Fibroblast of skin of back (primary cell): ENCODE results near the gene SERTAD2. TPM values are rescaled to one million over a fixed set of nuclear protein-coding genes. Genes with fewer than 3 reads are reported as not detected.

Experiments used
- DNase-seq: peaks from one replicate; pipeline ENCODE4 v3.0.0-alpha.2; 2013
- polyA plus RNA-seq, 2 experiments: library from polyadenylated mRNA; unstranded; fragments of 120-200 nt; gene quantifications; one replicate each; pipeline ENCODE4 v1.2.1, GENCODE V29; 2013; ENCODE audit not compliant: insufficient read length in 2 of 2

The SERTAD2 gene
- polyA plus RNA-seq (2013, experiment 1 of 2; ENCODE audit: insufficient read length): 34.3 TPM
- 47.2 TPM for polyA plus RNA-seq (2013, experiment 2 of 2; ENCODE audit: insufficient read length)

DNA sequence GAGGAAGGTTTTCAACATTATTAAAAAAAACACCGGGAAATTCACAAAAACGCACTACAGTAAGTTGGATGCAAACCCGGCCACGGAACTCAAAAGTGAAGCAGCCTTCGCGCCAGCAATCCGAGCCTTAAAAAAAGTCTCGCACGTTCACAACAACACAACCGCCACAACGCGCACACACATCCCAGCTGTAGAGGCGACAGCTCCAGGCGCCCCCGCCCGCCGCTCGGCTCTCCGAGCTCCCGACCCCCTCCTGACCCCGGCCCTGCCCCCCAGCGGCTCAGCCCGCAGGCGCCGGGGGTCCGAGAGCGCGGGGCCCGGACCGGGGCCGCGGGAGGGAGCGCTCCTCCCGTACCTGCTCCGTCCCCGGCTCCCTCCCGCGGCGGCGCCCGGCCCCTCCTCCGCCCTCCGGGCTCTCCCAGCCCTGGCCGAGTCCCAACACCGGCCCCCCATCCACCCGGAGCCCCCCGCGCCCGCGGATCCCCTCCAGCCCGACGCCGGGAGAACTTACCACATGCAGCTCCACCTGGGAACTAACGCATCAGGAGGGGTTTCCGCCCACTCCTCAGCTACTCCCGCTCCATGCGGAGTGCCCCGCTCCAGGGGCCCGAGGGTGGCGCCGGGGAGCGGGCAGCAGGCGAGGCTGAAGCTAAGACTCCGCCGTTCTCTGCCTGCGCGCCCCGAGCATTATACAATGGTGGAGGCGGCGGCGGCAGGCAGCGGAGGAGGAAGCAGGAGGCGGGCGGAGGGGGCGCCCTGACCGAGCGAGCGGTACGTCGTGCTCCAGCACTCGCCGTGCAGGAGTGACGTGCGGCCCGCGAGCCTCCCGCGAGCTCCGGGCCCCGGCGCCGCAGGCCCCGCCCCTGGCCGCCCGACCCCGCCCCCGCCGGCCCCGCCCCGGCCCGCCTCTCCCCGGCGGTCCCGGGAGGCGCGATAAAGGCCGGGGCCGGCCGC, at the start of gene SERTAD2:
Gene SERTAD2 (minus strand): TSS at position 805 of the 954 bp plus-strand sequence. CDS start 17,042 bp downstream, outside the sequence.
- DNase-seq: peak; percentile 87

GRCh38 chr2:64700133-64700809, 46.6 kb upstream of the SERTAD2 start:
- DNase-seq: no peak

DNA sequence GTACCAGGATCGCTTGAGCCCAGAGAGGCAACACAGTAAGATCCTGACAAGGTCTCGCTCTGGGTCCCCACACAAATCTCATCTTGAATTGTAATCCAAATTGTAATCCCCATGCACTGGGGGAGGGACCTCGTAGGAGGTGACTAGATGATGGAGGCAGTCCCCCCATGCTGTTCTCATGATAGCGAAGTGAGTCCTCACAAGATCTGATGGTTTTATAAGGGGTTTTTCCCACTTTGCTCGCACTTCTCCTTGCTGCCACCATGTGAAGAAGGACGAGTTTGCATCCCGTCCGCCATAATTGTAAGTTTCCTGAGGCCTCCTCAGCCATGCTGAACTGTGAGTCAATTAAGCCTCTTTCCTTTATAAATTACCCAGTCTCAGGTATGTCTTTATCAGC, 46.0 kb upstream of the SERTAD2 start:
- DNase-seq: no peak

GRCh38 chr2:64698668-64699444, 45.1 kb upstream of the SERTAD2 start:
- DNase-seq: peak; percentile 97

GRCh38 chr2:64698177-64698643, 44.5 kb upstream of the SERTAD2 start:
- DNase-seq: no peak

DNA sequence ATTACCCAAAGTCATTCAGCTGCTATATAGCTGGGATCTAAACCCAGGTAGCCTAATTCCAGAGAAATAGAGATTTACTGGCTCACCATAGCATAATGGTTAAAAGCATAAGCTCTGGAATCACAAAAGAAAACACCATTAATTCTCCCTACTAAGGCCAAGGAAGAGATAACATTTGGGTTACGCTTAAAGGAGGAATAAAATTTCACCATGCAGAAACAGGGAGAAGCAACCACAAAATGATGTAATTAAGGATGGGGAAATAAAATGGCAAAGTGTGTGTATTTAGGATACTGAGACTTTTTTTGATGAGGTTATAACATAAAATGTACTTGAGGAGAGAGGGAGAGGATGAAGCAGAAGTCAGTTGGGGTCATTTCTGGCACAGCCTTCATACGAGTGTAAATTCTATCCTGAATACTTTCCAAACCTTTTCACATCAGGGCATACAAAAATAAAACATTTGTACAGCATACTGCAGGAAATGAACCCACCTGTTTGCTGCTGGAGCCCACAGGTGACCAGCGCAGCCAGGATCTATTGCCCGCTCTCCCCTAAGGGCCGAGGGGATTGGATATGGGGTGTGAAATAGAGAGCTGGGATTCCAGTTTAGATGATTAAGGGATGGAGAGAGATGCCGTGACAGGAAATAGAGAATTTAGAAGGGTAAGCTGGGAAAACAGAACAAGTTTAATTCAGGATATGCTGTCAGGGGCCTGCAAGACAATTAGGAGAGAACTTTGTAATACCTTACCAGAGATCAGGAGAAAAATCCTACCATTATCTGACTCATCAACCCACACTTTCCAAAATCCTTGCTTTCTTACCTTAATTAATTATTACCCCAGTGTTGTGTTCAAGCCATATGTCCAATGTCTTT, 43.8 kb upstream of the SERTAD2 start:
- DNase-seq: no peak

- no peak for DNase-seq
Measured at GRCh38 chr2:64696636-64697035, 42.9 kb upstream of the SERTAD2 start.

GRCh38 chr2:64695721-64696261, 42.1 kb upstream of the SERTAD2 start:
- DNase-seq: peak; percentile 40

- DNase-seq: peak; percentile 87
Measured at GRCh38 chr2:64692401-64692800, 38.7 kb upstream of the SERTAD2 start.

DNA sequence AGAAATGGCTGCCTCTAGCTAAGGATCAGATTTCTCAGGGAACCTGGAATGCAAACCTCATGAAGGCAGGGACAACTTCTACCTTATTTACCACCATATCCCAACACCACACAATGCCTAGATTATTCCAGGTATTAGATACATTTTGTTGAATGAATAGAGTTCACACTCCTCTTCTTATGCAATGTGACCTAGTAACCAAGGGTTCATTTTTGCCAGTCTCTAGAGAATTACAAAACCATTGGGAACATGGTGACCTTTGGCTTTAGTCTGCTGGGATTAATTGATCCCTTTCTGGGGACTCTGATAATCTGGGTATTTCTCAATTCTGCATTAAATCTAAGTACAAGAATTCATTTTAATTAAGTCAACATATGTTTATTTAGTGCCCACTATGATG, 35.2 kb upstream of the SERTAD2 start:
- DNase-seq: no peak

DNA sequence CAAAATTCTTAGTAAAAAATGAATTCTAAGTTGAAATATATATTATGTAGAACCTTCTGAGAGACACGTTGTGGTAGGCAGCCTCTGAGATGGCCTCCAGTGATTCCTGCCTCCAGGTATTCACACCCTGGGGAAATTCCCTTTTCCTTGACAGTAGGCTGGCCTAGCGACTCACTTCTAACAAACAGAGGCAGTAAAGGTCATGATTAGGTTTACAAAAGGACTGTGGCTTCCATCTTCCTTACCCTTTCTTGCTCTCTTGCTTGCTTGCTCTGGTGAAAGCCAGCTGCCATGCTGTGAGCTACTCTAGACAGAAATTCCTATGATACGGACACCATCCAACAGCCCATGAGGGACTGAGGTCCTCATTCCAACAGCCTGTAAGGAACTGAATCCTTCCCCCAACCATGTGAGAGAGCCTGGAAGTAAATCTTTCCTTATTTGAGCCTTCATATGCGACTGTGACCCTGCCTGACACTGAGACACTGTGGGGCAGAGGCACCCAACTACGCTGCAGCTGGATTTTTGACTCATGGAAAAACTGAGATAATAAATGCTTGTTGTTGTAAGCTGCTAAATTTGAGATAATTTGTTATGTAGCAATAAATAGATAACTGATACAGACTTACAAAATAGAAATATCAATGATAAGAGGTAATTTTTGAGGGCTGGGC, 32.7 kb upstream of the SERTAD2 start:
- DNase-seq: no peak

GRCh38 chr2:64685430-64685829, 31.7 kb upstream of the SERTAD2 start:
- DNase-seq: peak; percentile 50

GRCh38 chr2:64683771-64684510, 30.2 kb upstream of the SERTAD2 start:
- no peak for DNase-seq

- no peak for DNase-seq
Measured at GRCh38 chr2:64681479-64681967, 27.8 kb upstream of the SERTAD2 start.

DNA sequence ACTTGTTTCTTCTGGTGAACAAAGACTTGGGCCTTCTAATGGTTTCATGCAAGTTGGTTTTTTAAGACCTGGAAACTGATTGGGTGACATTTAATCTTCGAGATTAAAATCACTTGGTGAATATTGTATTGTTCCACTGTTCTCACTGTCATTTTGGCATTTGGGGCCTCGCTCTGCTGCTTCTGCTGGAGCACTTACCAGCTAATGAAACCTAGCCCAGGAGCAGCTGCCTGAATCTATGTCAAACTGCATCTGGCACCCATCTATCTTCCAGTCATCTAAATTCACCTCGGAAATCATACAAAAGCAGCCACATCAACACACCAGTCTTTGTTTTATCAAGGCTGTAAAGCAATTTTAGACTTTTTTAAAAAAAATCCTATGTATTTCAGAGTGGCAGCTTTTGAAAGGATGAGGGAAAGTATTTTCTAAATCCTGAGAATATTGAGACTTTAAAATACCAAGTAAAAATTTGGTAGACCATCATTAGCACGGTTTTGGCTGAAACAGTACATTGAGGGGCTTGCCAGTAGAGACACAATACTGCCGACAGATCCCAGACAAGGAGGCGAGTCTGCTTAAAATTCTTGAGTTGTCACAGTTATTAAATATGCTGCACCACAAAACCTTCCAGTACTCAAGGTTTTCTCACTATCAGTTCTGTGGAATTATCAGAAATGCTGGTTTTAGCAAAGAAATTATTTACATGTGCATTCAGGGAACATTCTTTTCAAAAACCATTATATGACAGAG, 26.1 kb upstream of the SERTAD2 start:
- no peak for DNase-seq

GRCh38 chr2:64678771-64679590, 25.3 kb upstream of the SERTAD2 start:
- DNase-seq: no peak

- DNase-seq: no peak
Measured at GRCh38 chr2:64677530-64677929, 23.8 kb upstream of the SERTAD2 start.

GRCh38 chr2:64675860-64676259, 22.1 kb upstream of the SERTAD2 start:
- peak; percentile 36 for DNase-seq
